Ureter (tissue), 1 donor: ENCODE results near the gene CCND1. TPM values are rescaled to one million over a fixed set of nuclear protein-coding genes. Genes with fewer than 3 reads are reported as not detected.
"Not testable (repeated sequence)": the region's sequence is repeated elsewhere in the genome, so short reads cannot be mapped to it uniquely, and the experiment has no call there.

ENCODE experiments used
- DNase-seq: peaks from one replicate; pipeline ENCODE4 v3.0.0-alpha.2; 2020; ENCODE audit warnings: low spot score
- total RNA-seq: library from RNA; stranded (reverse); gene quantifications from one replicate; pipeline ENCODE4 v1.2.4, GENCODE V29; 2023
- donor health status: DM: yes; HTN: yes; CAD: no.

The CCND1 gene
- total RNA-seq, 1 donor from 2014 or later: 203 TPM

GRCh38 chr11:69689484-69690319 is 48.7 kb downstream of the CCND1 start:
- DNase-seq: no peak

DNA sequence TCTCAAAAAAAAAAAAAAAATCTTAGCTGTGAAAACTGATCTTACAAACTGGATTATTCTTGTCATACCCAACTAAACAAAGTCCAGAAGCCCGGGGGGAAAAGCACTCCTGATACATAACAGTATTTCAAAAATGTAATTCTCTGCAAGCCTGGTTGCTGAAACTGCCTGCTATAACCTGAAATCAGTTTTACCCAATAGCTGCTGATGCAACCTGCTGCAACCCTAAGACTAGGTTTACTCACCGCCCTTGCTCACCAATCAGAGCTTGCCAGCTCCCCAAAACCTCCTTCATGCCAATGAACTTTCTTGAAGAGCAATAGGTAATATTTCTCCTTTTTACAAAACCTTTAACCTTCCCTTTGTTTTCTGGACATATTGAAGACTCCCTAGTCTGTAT is 50.5 kb downstream of the CCND1 start:
- DNase-seq: no peak

GRCh38 chr11:69692422-69692821 is 51.5 kb downstream of the CCND1 start:
- no peak for DNase-seq

DNA sequence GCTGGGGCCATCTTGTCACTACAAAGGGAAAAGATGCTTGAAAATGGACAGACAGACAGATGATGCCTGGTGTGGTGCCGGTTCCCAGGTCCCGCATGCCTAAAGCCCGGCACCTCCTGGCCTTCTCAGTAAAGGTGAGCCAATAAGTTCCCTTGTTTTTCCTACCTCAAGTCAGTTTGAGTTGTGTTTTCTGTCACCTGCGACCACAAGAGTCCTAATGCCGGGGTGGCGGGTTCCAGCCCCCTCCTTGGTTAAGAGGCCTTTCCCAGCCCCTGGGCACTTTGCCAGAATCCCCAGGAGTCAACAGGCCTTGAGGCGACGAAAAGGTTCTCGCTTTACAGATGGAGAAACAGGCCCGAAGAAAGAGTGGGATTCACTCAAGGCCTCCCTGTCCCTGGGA is 53.8 kb downstream of the CCND1 start:
- DNase-seq: no peak

DNA sequence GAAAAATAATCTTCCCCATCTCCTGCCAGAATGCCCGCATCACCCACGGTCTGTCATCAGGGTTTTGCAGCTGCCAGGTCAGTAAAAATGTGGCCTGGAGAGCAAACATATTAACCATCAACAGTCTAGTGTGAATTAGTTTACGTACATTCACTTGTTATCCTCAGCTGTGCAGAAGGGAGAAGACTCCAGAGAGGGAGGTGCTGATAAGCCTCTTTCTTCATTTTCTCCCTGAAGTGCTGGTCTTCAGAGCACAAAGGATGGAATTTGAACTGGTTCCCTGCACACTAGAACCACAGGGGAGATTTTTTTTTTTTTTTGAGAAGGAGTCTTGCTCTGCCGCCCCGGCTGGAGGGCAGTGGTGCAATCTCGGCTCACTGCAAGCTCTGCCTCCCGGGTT is 54.6 kb downstream of the CCND1 start:
- no peak for DNase-seq

GRCh38 chr11:69695995-69696394 is 55.0 kb downstream of the CCND1 start:
- DNase-seq: not testable (repeated sequence)

DNA sequence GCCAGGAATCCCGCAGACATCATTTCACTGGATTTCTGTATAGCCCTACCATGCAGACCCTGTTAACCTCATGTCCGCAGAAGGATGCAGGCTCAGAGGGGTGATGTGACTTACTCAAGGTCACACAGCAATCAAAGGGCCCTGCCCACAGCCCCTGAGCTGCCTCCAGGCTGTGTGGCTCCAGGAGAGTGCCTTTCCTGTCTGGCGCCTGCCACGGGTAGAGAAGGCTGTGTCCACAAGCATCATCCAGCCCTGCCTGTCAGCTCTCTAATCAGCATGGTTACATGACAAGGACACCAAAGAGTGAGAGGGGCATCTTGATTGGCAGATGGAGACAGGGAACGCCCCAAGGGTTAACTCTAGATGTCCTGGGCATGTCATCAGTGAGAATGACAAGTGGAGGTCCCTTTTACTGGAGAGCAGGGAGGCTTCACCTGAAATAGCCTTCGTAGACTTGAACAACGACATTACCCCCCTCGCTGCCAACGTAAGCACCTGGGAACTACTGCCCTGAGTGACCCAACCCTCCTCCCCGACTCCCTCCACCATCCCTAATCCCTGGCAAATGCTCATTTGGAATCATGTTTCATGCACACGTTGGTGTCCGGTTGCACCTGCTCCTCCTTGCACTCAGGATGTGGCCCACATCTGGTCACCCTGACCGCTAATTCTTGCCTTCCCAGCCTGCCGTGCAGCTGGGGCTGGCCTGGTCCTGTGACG is 56.0 kb downstream of the CCND1 start:
- no peak for DNase-seq

DNA sequence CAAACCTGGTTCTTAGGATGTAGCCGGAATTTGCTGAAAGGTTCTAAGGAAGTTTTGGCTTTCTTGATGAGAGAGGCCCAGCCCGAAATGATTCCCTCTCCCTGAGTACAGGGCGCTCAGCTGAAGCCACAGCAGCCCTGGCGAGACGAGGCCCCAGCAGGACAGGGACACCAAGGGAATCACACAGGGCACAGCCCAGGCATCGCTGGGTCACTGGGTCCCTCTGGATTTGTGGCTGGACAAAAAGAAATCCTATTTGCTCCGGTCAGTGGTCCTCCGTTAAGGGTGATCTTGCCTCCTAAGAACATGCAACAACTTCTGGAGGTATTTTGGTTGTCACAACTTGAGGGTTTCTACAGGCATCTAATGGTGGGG is 56.5 kb downstream of the CCND1 start:
- no peak for DNase-seq

- no peak for DNase-seq
Observed at GRCh38 chr11:69697861-69698260, 56.9 kb downstream of the CCND1 start.

DNA sequence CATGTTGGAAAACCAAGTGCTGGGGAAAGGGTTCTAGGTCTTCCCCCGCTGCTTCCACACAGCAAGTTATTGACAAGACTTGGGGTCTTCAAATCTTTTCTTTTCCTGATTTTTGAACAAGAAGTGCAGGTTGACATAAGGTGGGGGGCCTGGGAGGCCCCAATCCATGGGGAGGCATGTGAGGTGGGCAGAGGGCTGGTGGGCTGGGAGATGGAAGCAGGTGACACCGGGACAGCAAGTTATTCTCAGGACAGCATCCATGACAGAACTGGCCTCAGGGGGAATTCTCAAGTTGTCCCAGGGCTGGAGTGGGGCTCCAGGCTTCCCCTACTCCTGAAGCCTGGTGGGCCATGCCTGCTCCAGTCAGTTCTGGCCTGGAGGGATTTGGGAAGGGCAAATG is 57.4 kb downstream of the CCND1 start:
- DNase-seq: no peak

GRCh38 chr11:69699213-69699612 is 58.3 kb downstream of the CCND1 start:
- DNase-seq: no peak

GRCh38 chr11:69700278-69701140 is 59.6 kb downstream of the CCND1 start:
- no peak for DNase-seq

GRCh38 chr11:69702239-69702691 is 61.3 kb downstream of the CCND1 start:
- no peak for DNase-seq

DNA sequence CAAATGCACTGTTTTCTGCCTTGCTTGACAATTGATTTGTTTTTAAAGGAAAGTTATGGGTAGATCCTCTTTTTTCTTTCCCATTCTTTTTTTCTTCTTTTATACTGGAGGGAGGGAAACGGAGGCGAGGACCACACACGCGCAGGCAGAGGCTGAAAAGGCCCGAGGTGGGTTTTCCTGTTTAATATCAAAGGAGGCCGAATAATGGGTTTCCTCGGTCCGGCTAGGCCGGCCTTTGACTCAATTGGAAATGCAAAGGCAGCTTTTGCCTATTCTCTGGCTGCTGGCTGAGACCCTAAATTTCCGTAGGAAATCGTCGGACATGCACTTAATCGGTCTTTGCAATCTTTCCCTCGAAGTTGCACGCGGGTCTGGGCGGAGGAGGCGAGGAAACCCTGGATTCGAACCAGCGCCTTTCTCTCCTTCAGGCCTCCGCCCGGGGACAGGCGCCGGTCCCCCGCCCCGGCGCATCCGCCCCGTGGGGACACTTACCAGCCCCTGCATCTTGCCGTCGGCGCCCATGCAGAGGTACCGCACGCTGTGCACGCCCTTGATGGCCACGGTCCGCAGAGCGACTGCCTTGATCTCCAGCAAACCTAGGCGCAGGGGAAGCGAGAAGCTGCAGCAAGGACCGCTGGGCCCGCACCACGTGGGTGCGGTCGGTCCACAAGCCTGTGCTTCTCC is 62.0 kb downstream of the CCND1 start:
- DNase-seq: no peak

DNA sequence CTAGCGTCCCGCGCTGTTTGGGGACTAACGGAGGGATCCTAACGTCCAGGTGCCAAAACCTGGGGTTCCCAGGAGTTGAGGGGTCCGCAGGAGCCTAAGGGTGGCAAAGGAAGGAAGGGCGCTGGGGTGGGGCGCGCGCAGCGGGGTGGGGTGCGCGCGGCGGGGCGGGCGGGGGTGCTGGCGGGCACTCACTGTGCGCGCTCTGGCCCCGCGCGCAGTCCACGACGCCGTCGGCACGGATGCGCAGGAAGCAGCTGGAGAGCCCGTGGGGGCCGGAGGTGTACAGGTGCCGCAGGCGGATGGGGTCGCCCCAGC is 62.5 kb downstream of the CCND1 start:
- DNase-seq: no peak

Other genes starting within 250 kb of the CCND1 start
- not detected for gene LINC01488, start 159.5 kb upstream of the CCND1 start, total RNA-seq
- gene LTO1, start 34.2 kb downstream of the CCND1 start, total RNA-seq: 42.1 TPM
- gene FGF19, start 62.9 kb downstream of the CCND1 start, total RNA-seq: not detected
- not detected for gene FGF4, start 134.2 kb downstream of the CCND1 start, total RNA-seq
- gene FGF3, start 178.3 kb downstream of the CCND1 start, total RNA-seq: not detected